ENCODE data around the gene DPP10.

DPP10 gene

DNA sequence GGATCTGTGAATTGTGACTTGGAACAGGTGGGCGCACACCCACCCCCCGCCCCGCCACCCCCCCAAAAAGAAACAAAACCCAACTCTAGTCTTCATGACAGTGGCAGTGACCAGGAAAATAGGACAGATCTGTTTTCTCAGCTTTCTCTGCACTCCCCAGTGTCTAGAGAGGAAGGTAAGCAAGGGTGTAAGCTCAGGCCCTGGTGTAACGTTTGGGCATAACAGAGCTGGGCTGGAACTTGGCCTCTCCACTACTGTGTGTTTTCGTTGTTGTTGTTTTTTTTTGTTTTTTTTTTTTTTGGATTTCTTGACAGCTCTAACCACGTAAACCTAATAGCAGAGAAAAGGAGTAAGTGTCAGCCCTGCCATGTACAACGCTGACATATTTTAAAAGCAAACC, 1160.8 kb downstream of the DPP10 start:
- DNase-seq = no peak

DNA sequence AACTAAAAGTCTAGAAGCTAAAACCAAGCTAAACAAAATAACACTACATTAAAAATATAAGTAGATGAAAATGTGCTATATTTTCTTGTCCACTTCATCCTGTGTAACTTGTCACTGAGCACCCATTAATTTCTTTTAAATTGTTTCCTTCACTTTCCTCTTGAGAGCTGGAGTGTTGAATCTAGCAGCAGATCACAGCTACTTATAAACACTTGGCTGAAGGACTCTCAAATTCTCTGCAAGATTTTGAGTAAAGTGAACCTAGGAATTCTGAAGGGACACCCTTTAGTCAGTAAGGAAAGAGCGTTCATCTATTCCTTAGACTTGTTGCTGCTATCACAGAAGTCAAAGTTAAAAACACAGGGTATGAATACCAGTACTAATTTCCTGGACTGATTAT, 1163.9 kb downstream of the DPP10 start:
- DNase-seq = no peak

DNA sequence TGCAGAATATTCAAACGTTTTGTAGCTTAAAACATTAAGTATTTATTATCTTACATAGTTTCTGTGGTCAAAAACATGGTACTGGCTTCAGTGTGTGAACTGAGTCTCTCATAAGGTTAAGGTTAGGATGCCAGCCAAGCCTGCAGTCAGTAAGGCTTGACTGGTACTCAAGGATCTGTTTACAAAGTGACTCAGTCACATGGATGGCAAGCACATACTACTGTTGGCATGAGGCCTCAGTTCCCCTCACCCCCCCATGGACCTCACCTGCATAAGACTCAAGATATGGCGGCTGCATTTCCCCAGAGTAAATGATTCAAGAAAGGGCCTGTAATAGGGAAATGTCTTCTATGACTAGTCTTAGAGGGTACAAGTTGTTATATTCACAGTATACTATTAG, 1167.5 kb downstream of the DPP10 start:
- DNase-seq = no peak

DNA sequence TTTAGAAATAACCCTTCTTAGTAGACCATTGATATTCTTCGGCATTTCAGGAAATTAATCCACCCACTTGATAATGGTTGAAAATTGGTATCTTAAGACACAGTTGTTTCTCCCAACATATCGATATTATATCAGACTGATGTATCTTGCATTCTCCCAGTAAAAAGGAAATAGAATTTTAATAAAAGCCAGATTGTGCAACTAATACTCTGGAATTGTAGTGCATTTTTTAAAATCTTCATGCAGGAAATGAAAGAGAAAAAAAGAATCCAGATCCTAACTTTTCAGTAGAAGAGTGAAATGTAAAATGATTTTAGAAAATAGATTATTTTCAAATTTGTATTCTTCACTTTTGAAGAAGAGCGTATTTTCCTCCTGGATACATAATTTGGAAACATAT, 1168.4 kb downstream of the DPP10 start:
- no peak for DNase-seq

DNA sequence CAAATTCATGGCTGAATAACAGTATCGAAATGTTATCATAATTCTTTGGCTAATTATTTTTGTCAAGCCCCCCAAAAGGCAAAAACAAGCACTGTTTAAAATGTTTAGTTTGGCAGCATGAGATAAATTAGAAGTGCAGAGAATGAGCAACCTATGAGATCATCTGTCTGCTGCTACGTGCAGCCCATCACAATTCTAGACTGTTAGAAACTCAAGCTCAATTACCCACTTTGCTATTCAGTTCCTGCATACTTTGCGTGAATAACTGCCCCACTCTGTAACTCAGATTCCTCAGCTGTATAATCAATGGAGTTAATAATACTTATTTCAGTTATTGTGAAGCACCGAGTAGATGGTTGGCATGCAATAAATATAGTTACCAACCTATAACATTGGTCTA, 1181.9 kb downstream of the DPP10 start:
- no peak for DNase-seq

DNA sequence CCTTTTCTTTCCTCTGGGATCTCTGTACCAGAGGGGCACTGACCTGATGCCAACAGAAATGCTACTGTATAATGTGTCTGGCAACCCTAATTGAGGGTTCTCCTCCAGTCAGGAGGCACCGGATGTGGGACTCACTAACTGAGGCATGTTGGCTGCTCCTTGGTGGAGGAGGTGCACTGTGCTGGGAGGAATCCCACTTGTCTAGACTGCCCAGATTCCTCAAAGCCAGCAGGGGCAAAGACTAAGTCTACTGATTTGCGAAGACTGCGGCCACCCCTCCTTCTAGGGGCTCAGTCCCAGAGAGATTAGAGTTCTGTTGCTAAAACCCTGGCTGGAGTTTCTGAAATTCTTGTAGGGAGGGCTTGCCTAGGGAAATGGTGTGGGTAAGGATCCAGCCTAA, 1192.1 kb downstream of the DPP10 start:
- no peak for DNase-seq

DNA sequence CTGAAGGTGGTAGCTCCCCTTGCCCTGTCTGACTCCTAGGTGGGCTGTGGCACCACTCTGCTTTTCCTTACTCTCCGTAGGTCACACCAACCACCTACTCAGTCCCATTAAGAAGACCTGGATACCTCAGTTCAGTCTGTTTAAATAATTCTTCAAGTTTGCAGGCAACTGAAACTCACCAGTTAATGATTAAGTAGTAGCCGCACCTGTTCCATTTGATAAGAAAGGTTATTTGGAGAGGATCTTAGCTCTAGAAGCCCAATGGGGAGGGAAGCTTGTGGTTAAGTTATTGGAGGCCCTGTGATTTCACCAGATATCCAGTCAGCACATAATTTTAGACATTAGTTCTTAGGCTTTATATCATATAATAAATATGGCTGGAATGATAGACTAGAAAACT, 1193.0 kb downstream of the DPP10 start:
- no peak for DNase-seq

DNA sequence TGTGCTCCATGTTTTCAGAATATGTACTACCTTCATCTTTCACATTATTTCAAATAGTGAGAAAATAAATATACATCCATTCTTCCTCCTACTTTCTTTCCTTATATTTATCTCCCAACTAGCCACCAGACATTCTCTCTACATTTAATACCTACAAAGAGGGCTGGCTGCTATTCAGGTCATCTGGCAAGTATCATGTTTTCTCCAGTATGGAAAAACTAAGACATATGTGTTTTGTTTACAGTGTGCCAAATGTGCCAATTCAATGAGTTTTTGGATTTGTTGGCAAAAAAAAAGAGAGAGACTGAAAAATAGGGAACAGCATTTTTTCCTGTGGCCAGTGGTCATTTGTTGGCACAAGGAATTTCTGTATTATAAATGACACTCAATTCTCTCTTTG, 1207.3 kb downstream of the DPP10 start:
- peak; percentile 65 for DNase-seq

DNA sequence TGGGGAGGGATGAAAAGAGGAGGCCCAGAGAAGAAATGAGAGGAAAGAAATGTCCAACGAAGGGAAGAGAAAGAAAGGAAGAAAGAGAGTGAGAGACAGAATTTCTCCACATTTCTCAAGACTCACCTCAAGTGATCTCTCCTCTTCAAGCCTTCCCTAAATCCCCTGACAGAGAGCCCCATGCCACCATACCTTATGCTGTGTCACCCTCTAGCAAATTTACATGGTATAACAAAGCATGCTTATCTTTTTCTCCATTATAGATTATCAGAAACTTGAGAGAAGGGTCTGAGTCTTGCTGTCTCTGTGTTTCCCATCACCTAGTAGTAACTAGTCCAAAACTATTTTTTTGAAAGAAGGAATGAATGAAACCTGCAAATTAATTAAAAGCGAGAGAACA, 1208.4 kb downstream of the DPP10 start:
- DNase-seq = no peak

DNA sequence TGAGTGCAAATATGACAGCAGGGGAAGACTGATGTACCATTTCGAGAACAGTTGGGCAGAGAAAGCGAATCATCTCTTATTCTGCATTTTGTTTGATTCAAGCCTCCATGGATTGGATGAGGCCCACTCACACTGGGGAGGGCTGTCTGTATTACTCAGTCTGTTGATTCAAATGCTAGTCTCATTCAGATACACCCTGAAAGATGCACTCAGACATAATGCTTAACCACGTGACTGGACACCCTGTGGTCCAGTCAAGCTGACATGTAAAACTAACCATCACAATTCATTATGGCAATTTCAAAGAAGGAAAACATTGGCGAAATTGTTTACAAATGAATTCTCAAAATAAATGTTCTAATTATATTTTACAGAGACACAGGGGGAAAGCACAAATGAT, 1210.2 kb downstream of the DPP10 start:
- no peak for DNase-seq

DNA sequence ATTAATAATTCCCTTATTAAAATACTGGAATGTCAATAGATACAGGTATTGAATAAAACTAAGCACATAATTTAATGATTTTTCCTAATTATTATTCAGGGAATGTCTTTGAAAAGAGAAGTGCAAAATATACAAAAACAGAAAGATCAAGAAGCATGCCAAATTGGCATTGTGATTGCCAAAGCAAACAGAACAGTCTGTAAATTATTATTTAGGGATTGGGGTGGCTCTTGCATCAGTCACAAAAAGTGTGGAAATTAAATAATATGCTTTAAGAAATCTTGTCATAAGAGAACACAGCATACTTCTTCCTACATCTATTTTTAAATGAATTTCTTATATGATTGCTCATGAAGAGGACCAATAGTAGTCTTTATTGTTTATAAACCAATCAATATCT, 1211.9 kb downstream of the DPP10 start:
- DNase-seq = peak; percentile 6

DNA sequence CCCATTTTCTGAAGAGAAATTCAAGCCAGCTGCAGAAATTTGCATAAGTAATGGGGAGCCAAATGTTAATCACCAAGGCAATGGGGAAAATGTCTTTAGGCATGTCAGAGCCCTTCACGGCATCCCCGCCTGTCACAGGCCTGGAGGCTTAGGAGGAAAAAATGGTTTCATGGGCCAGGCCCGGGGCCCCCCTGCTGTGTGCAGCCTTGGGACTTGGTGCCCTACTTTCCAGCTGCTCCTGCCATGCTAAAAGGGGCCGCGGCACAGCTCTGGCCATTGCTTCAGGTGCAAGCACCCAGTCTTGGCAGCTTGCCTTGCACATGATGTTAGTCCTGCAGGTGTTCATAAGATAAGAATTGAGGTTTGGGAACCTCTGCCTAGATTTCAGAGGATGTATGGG, 1235.7 kb downstream of the DPP10 start:
- no peak for DNase-seq

DNA sequence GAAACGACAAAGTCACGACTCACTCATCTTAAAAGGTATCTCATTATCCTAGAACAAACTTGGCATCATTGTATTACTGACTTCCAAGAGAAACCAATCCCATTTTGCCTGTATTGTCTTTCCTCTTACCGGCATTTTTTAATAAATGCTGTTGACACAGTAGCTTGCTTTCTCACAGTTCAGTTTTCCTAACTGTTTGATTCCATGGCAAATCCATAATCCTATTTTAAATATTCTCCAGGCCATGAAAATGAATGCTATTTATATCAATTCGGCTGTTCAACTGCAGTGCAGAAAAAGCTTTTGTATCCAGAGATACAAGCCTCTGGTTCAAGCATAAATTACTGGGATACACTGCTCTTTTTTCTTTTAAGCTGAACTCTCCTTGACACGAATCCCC, 1241.9 kb downstream of the DPP10 start:
- no peak for DNase-seq

DNA sequence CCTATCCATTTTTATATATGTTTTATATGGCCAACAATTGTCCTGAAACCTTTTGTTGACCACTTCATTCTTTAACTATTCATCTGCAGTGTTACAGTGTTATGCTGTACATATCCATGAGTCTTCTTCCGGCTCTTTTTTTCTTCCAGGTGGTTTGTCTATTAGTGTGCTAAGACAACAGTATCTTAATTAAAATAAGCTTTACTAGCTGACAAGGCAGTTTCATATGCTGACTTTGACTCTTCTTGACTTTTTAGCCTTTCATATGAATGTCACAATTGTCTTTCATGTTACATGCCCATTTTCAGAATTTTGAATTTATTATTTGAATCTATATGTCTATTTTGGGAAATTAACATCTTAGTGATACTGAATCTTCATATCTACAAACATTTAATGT, 1249.0 kb downstream of the DPP10 start:
- DNase-seq = no peak

DNA sequence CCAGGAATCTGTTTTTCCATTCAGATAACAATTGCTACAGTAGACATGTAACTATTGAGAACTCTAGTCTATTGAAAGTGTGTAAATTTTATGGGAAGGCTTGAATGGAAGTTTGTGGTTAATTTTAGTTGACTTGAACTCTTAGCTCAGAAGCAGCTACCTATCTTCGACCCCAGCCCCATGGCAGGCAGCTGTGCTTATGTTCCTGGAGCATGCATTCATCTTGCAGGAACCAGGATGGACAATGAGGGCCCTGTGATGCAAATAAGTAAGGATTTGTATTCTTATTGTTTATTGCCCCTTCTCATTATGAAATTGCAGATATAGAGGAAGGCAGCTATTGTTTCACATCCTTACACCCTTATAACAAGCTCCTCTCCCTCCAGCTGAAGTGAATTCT, 1252.2 kb downstream of the DPP10 start:
- no peak for DNase-seq

DNA sequence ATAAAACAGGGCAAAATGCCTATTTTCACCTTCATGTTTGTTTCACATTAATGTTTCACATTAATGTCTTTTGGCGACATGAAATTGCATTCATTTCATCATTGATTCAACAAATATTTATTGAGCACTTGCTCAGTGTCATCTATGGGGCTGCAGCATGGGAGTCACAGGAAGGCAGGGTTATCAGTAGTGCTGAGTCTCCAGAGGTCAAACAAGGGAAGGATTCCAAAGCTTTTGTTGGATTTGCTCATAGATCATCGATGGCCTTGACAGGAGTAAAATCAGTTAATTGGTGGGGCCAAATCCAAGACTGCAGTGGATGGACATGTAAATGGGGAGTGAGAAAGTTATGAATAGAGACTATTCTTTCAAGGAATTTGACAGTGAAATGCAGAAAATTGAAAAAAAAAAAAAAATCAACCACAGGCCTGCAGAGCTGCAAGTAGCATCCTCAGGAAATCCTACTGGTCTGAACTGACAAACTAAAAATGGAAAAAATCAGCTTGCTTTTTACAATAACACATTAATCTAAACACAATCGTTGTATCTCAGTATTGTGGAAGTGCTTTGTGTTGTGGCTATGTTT, 1290.8 kb downstream of the DPP10 start:
- no peak for DNase-seq

DNA sequence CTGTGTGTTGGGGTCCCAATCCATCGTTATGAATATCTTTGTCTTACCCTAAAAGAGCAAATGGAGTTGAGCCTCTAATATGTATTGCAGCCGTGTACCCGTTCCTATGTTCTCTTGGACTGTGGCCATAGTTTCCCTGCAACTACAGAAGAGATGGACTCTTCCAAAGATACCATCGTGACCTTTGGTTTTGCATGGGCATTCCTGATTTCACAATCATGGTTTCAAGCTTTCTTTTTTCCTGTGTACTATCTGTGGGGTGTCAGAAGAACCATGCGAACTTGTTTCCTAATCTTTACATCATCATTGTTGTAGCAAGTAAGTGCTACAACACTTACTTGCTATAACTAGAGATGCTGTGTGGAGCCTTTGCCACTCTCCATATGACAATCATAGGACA, 1295.7 kb downstream of the DPP10 start:
- DNase-seq = no peak

DNA sequence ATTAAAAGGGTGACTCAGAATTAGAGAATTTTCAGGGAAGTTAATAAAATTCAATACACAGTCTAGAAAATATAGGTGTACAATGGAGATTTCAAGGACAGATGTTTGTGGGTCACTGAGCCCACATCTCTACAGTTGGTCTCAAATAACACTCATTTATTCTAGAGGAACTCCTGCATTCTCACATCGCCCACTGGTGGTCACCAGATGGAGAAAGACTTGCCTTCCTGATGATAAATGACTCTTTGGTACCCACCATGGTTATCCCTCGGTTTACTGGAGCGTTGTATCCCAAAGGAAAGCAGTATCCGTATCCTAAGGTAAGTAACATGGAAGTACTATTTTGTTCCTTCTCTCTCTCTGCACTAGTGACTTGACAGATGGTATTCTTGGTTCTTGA, 1297.1 kb downstream of the DPP10 start:
- DNase-seq = no peak

DNA sequence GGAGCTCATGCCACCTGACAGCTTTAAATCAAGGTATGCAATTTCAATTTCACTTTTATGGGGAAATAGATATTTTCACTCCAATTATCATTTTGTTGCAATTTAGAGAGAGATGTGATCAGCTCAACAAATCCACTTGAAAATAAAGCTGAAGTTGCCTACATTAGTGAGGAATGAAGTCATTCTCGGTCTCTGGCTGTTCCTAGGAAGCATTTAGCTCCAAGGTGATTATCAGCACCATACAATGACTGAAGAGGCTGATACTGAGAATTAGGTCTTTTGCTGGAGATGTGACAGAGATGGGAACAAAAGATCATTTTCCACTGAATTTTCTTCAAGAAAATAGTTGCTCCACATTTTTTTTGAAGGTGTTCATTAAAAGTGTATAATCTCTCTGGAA, 1303.7 kb downstream of the DPP10 start:
- DNase-seq = no peak

DNA sequence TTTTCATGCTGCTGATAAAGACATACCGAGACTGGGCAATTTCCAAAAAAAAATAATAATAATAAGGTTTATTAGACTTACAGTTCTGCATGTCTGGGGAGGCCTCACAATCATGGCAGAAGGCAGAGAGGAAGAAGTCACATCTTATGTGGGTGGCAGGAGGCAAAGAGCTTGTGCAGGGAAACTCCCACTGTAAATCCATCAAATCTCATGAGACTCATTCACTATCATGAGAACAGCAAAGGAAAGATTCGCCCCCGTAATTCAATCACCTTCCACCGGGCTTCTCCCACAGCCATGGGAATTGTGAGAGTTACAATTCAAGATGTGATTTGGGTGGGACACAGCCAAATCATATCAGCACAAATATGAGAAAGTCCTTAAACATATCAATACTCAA, 1314.8 kb downstream of the DPP10 start:
- DNase-seq = no peak

DNA sequence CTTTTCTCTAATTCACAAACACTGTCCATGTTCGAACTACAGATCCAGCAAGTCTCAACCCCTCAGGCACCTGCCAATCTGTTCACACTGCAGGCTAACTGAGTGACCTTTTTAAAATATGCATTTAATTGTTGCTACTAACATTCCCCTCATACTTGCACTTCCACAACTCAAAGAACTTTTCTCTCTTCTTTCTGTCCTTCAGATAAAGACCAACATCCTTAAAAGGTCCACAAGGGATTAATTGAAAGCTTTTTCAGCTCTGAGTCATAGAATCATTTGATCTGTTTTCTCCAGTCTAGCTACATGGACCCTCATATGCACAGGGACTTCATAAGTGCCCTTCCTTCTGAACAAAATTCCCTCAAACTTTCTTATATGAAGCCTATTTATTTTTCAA, 1321.2 kb downstream of the DPP10 start:
- DNase-seq = no peak

DNA sequence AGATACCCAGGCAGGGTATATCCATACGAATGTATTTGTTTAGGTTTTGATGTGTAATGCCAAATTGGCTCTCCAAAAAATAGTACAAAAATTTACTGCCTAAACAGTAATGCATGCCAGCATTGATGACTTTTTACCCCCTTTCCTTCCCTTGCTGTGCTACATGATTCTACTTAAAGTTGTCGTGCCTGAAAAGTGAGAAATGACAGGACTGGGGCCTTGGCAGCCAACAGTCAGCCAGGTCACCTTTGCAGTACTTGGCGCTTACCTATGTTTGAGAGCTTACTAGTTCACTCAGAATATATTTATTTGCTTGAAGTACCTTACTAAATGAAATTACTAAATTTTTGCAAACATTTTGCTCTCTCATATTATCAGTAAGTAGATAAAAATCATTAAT, 1329.1 kb downstream of the DPP10 start:
- no peak for DNase-seq

DNA sequence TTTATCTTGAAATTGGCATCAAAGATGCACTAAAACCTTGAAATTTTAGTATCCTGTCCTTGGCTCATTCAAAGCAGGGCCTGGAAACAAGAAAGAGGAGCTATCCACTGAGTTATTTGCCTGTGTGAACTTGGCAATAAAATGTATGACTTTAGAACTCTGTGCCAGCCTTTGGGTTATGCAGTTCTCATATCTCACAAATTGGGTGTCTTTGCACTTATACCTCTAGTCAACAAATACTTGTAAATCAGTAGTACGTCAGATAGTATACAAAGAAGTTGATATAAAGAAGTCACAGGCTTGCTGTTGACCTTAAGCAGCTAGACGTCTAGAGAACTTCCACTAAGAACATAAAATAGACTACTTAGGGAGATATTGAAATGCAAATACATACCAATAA, 1331.9 kb downstream of the DPP10 start:
- no peak for DNase-seq

DNA sequence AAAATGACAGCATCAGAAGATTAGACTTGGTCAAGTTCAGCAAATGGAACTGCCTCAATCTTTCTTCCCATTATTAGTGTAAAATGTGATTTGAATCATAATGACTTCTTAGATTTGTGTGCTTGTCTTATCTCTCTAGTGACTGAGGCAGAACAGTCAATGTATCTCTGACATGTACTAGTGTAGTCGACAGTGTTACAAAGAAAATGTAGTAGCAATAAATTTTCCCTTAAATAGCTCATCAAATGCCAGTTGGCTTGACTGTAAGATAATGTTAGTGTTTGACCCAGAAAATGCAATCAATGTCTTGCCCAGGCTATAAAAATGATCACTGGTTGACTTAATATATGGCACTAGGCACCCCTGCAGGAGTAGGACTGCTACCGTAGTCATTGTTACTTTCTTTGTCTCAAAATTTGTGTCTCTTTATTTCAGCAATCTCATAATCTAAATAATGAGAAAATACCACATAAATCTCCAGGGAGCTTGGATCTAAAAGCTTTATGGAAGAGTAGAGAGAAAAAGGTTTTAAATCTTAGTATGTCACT, 1336.7 kb downstream of the DPP10 start:
- DNase-seq = no peak

DNA sequence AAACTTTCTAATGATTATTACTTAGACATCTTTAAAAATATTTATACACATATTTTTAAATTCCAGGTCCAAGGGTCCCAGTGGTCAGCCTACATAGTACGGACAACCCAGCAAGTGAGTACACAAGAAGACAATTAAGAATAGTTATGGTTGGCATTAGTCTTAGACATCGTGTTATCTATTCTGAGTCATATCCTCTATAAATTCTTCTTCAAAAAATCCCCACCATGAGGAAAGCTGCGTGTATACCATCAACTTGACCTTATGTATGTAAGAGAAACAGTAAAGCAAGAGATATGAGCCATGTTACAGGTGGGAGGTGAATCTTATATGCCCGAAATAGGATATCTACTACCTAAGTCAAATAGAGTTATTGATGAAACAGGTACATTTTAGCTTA, 1339.8 kb downstream of the DPP10 start:
- DNase-seq = no peak

DNA sequence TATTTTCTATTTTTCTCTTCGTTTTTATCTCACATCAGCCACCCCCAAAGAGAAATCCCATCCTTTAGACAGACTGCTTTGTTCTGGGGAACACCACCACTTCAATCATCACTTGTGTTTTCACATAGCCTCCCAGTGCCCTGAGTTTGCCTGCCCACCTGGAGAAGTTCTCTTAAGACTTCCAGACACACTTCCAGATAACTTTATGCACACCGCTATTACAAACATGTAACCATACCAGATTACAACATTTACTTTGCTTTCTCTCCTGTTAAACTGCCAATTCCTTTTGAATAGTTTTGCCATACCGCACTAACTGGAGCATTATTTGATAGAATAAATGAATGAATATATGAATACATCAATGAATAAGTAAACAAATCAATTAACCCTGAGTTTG, 1353.6 kb downstream of the DPP10 start:
- no peak for DNase-seq

Measured in NCI-H1694 (cell line).